NCI-H146 treated with DMSO at 0.1 percent for 48 hours (cell line): ENCODE data around the gene NDUFS3.
"Not testable (repeated sequence)": the region's sequence is repeated elsewhere in the genome, so short reads cannot be mapped to it uniquely, and the experiment has no call there.

Source experiments
- DNase-seq: peaks from one replicate; lab custom pipeline; 2025; ENCODE audit not compliant: unreplicated experiment; lab: John Stamatoyannopoulos, UW

Gene NDUFS3

GRCh38 chr11:47578524-47579494 is at the start of gene NDUFS3, which contains the start of gene KBTBD4:
Gene NDUFS3 (plus strand): TSS chr11:47579074. CDS start chr11:47579092, 18 bp downstream.
Gene KBTBD4 (minus strand): TSS chr11:47578970. CDS start chr11:47578951, 19 bp downstream.
- peak; percentile 90 for DNase-seq

GRCh38 chr11:47529951-47530350 is 48.9 kb upstream of the NDUFS3 start:
- DNase-seq, result no peak

- not testable (repeated sequence) for DNase-seq
Observed at GRCh38 chr11:47530721-47531120, 48.2 kb upstream of the NDUFS3 start.

GRCh38 chr11:47531666-47532065 is 47.2 kb upstream of the NDUFS3 start:
- no peak for DNase-seq

- no peak for DNase-seq
Observed at GRCh38 chr11:47532597-47533213, 46.2 kb upstream of the NDUFS3 start.

- DNase-seq, result no peak
Observed at GRCh38 chr11:47533690-47534151, 45.2 kb upstream of the NDUFS3 start.

GRCh38 chr11:47534704-47535251 is 44.1 kb upstream of the NDUFS3 start:
- no peak for DNase-seq

GRCh38 chr11:47536915-47537314 is 42.0 kb upstream of the NDUFS3 start:
- DNase-seq, result no peak

- peak; percentile 36 for DNase-seq
Observed at GRCh38 chr11:47538741-47539565, 39.9 kb upstream of the NDUFS3 start.

- DNase-seq, result no peak
Observed at GRCh38 chr11:47539681-47540039, 39.2 kb upstream of the NDUFS3 start.

GRCh38 chr11:47541070-47541469 is 37.8 kb upstream of the NDUFS3 start:
- no peak for DNase-seq

- no peak for DNase-seq
Observed at GRCh38 chr11:47545298-47545697, 33.6 kb upstream of the NDUFS3 start.

- DNase-seq, result not testable (repeated sequence)
Observed at GRCh38 chr11:47546274-47546673, 32.6 kb upstream of the NDUFS3 start.

GRCh38 chr11:47550288-47551047 is 28.4 kb upstream of the NDUFS3 start:
- DNase-seq, result no peak

GRCh38 chr11:47551086-47551485 is 27.8 kb upstream of the NDUFS3 start:
- DNase-seq, result no peak

- no peak for DNase-seq
Observed at GRCh38 chr11:47552056-47552565, 26.8 kb upstream of the NDUFS3 start.

GRCh38 chr11:47552566-47553405 is 26.1 kb upstream of the NDUFS3 start, which contains the start of gene CELF1:
Gene CELF1 (minus strand): TSS chr11:47553132. CDS start chr11:47499523, 53,609 bp downstream.
- peak; percentile 82 for DNase-seq

- DNase-seq, result no peak
Observed at GRCh38 chr11:47553406-47553743, 25.5 kb upstream of the NDUFS3 start.

GRCh38 chr11:47557004-47557403 is 21.9 kb upstream of the NDUFS3 start:
- not testable (repeated sequence) for DNase-seq
